ENCODE data around the gene RMDN3.

DNA sequence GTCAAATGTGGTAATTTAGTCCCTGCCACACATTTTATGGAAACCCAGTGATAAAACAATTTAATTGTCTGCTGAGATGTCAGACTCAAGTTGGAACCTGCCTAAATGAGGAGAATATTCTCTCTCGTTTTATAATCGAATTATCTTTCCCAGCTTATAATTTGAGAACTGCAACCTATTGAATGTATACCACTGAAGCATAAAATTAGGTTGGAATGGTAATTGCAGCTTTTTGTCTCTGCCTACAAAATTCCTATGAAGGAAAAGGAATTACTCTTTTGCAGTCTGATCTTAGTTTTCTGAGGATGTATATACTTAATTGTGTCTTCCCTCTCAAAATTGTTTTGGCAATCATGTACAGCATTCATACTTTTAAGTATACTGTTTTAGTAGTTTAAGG lies 31.1 kb downstream of the RMDN3 start:
- TF ChIP-seq ZNF274 (IDR thresholded peaks at IDR 0.05; ENCODE audit: low read depth, low read length) = no peak
- no peak for TF ChIP-seq YY1 (IDR thresholded peaks at IDR 0.05; ENCODE audit: insufficient read depth, insufficient read length)
- no peak for TF ChIP-seq SUZ12 (IDR thresholded peaks at IDR 0.05; ENCODE audit: extremely low read depth, insufficient read depth, insufficient read length)
